Fibroblast of gingiva (primary cell): Measurements from ENCODE around the gene CCDC107.
"Not testable (repeated sequence)": the region's sequence is repeated elsewhere in the genome, so short reads cannot be mapped to it uniquely, and the experiment has no call there.

Experiments used
- DNase-seq: peaks from one replicate; pipeline ENCODE4 v3.0.0-alpha.2; 2011; ENCODE audit warnings: low read depth

CCDC107 gene, protein sequence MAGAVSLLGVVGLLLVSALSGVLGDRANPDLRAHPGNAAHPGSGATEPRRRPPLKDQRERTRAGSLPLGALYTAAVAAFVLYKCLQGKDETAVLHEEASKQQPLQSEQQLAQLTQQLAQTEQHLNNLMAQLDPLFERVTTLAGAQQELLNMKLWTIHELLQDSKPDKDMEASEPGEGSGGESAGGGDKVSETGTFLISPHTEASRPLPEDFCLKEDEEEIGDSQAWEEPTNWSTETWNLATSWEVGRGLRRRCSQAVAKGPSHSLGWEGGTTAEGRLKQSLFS

GRCh38 chr9:35658137-35658967 lies at the start of gene CCDC107:
TSS of gene CCDC107 (plus strand) at chr9:35658292. CDS start at chr9:35658380, 88 bp downstream.
- peak; percentile 78 for DNase-seq

DNA sequence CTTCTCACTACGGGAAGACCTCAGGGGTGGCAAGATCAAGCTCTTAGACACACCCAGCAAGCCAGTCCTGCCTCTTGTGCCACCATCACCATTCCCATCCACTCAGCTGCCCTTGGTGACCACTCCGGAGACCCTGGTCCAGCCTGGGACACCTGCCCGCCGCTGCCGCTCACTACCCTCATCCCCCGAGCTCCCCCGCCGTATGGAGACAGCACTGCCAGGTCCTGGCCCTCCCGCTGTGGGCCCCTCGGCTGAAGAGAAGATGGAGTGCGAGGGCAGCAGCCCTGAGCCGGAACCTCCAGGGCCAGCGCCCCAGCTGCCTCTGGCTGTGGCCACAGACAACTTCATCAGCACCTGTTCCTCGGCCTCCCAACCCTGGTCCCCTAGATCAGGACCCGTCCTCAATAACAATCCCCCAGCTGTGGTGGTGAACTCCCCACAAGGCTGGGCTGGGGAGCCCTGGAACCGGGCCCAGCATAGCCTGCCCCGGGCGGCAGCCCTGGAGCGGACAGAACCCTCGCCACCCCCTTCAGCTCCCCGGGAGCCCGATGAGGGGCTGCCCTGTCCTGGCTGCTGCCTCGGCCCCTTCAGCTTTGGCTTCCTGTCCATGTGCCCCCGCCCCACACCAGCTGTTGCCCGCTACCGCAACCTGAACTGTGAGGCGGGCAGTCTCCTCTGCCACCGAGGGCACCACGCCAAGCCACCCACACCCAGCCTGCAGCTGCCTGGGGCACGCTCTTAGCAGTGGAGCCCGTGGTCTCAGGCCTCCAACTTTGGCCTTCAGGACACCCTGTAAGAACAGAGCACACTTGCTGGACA lies 48.9 kb upstream of the CCDC107 start:
- no peak for DNase-seq

- DNase-seq: no peak
These were observed 48.3 kb upstream of the CCDC107 start for GRCh38 chr9:35609820-35610163.

DNA sequence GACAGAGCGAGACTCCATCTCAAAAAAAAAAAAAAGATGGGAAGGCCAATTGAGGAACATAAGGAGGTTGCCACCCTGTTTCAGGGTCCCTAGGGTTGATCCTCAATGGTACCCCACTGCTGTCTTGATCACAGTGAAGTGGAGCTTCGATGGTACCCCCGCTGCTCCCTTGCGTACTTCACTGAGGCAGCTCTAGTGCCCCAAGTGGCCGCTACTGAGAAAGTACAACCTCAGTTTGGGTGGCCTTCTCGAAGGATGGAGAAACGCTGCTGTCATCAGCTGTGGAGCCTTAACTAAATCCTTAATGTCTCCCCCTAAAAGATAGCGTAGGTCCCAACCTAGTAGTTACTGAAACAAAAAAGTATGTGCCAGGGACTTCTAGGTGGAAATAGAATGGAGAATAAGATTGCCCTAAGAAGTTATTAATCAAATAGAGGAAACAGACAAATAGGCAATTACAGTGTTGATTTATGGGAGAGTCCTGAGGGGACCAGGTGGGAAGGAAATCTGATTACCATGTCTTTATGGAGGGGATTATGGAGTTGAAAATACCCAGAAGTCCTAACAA lies 46.8 kb upstream of the CCDC107 start:
- DNase-seq: peak; percentile 42

- not testable (repeated sequence) for DNase-seq
These were observed 46.0 kb upstream of the CCDC107 start for GRCh38 chr9:35612066-35612465.

GRCh38 chr9:35612843-35613242 lies 45.2 kb upstream of the CCDC107 start:
- no peak for DNase-seq

- DNase-seq: no peak
These were observed 42.0 kb upstream of the CCDC107 start for GRCh38 chr9:35615981-35616680.

- peak; percentile 56 for DNase-seq
These were observed 41.2 kb upstream of the CCDC107 start for GRCh38 chr9:35616681-35617459.

DNA sequence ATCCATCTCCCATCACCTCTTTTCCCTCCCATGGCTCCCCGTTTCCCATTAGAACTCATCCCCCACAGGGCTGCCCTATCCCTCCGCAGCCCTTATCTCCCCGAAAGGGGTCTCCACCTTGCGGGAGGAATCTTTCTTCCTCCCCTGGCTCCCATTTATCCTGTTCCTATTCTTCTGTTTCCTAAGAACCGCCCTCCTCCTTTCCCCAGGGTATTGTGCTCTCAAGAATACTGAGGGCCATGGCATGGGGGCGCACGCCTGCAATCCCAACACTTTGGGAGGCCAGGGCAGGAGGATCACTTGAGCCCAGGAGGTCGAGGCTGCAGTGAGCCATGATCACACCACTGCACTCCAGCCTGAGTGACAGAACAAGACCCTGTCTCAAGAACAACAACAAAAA lies 40.5 kb upstream of the CCDC107 start:
- no peak for DNase-seq

DNA sequence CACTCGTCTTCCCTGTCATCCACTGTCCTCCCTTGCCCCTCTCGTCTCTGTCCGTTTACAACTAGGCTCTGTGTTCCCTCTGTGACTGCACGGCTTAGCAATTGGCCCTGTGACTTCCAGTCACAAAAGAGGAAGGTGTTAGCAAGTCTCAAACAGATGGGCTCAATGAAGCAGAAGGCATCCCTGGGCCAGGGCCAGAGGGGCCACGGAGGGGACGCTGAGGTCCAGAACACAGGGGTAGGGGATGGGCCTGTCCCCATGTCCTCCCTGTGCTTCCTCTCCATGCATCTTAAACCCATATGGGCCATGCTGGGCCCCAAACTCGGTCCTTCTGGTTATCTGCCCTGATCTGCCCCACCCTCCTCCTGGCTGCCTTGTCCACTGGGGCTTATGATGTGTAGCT lies 39.8 kb upstream of the CCDC107 start, which contains the start of gene CD72:
Gene CD72 (minus strand): TSS at position 89 of the 403 bp plus-strand sequence. CDS start 110 bp downstream, outside the sequence.
- no peak for DNase-seq

DNA sequence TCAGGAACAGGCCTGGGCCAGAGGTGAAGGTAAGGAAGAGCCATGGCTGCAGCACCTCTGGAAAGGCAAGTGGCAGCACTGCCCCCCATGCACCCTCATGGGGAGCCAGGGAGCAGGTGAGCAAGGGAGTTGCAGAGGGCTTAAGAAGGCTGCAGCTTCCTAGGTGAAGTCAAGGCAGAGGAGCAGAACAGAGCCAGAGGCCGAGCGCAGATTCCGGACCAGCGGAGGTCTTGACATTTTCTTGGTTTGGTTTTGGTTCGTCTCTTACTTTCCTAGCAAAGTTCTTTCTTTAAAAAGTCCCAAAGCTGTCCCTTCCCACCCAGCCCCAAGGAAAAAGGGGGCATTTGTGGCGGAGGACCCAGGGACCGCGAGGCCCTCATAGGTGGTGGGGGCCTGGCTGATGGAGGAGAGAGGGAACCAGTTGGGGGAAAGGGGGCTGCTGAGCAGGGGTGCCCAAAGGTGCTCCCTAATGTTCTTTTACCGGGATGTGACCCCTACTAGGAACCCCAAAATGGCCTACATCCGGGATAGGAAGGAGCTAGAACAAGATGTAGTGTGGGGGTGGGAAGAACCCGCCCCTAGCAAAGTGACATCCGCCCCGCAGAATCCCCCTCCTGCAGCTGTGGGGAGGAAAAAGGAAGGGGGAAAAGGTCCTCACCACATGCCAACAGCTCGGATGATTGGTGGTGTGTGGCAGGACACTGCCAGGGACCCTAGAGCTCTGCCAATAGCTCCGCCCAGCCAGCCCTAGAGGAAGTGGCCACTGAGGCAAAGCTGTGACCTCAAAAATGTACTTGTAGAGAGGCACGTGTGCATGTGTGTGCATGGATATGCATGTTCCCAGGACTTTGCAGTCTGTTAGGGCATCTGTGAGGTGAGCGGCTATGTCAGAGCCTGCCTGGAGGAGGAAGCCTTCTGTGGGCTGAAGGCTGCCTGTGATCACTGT lies 39.0 kb upstream of the CCDC107 start:
- DNase-seq: no peak

GRCh38 chr9:35619800-35620158 lies 38.3 kb upstream of the CCDC107 start:
- DNase-seq: no peak

DNA sequence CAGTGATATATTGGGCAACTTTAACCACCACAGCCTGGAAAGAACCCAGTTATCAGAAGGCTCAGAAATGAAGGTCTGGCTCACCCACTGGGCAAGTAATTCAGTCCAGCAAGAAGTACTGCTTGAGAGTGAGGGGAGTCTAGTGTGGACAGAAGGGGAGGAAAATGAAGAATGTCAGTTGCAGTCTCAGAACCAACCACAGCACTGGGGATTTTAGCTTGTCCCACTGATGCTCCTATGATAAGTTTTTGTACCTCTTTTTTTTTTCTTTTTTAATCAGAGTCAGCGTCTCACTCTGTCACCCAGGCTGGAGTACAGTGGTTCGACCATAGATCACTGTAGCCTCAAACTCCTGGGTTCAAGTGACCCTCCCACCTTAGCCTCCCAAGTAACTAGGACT lies 30.5 kb upstream of the CCDC107 start:
- DNase-seq: no peak

DNA sequence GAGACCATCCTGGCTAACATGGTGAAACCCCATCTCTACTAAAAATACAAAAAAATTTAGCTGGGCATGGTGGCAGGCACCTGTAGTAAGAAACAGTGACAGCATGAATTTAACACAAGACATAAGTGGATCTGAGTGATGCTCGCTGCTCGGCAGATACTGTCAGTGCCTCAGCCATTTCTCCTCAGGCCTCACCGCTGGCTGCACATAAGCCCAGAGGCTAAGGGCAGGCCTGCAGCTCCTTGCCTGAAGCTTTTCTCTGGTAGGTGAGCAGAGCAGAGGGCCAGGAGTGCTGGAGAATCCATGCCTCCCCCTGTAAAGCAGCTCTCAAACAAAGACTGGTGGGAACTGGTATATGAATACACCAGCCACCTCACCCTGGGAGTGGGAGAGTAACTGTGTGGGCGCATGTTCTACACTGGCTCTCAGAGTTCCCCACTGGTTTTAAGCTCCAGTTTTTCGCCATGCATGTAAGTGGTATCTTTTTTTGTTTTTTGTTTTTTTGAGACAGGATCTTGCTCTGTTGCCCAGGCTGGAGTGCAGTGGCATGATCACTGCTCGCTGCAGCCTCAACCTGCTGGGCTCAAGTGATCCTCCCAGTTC lies 29.6 kb upstream of the CCDC107 start:
- no peak for DNase-seq

GRCh38 chr9:35629597-35629996 lies 28.5 kb upstream of the CCDC107 start:
- DNase-seq: no peak

- no peak for DNase-seq
These were observed 22.4 kb upstream of the CCDC107 start for GRCh38 chr9:35635730-35636129.

- no peak for DNase-seq
These were observed 21.8 kb upstream of the CCDC107 start for GRCh38 chr9:35636135-35636876.

DNA sequence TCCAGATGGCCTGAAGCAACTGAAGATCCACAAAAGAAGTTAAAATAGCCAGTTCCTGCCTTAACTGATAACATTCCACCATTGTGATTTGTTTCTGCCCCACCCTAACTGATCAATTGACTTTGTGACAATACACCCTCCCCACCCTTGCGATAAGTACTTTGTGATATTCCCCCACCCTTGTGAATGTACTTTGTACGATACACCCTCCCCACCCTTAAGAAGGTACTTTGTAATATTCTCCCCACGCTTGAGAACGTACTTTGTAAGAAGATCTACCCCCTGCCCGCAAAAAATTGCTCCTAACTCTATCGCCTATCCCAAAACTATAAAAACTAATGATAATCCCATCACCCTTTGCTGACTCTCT lies 21.2 kb upstream of the CCDC107 start:
- not testable (repeated sequence) for DNase-seq
